Gastrocnemius medialis (tissue), 4 donors: Measurements from ENCODE around the gene TBKBP1.

Experiments
- POLR2A ChIP-seq, 2 donors: fragments of 450-650 bp; IDR thresholded peaks; one replicate each; pipeline ENCODE4 v1.6.1; 2017; ENCODE audit warnings: antibody characterized with exemption in 2 of 2, mild to moderate bottlenecking in 2 of 2, moderate library complexity in 2 of 2
- TF ChIP-seq, protein P1 (sequence below), 5 experiments: fragments of 450-650 bp in 3 of 5; fragments of 200-600 bp in 2 of 5; sonication (generic) in 2 of 5; IDR thresholded peaks in 4 of 5; conservative IDR thresholded peaks in 1 of 5; 1 replicate in 4 of 5; 2 replicates in 1 of 5; pipeline ENCODE4 v1.5.1; 2016 to 2019; ENCODE audit warnings: antibody characterized with exemption in 5 of 5, mild to moderate bottlenecking in 3 of 5, moderate library complexity in 3 of 5

DNA sequence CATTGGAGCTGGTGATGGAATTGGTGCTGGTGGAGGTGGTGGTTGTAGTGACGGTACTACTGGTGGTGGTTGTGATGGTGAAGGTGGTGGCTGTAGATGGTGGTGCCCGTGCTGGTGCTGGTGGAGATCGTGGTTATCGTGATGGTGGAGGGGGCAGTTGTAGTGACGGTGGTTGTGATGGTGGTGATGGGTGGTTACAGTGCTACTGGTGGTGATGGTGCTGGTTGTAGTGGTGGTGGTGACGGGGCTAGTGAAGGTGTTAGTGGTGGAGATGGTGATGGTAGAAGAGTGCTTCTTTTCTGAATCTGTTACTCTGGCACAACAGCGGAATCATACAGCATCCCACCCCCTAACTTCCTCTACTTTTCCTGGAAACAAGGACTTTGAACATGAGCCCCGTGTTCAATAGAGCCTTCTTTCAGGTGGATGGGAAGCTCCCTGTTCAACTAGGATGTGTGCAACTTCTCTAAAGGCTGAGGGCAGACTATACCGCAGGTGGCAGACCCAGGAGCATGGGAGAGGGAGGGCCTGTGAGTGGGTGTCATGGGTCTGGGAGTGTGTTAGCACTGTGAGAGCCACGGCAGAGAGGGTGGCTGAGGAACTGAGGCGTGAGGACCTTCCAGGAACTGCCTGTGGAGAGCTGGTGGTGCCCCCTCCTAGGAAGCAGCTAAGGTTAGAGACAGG is 47.3 kb downstream of the TBKBP1 start:
- TF ChIP-seq POLR2A (IDR thresholded peaks at IDR 0.05): no peak
- TF ChIP-seq, protein P1, sequence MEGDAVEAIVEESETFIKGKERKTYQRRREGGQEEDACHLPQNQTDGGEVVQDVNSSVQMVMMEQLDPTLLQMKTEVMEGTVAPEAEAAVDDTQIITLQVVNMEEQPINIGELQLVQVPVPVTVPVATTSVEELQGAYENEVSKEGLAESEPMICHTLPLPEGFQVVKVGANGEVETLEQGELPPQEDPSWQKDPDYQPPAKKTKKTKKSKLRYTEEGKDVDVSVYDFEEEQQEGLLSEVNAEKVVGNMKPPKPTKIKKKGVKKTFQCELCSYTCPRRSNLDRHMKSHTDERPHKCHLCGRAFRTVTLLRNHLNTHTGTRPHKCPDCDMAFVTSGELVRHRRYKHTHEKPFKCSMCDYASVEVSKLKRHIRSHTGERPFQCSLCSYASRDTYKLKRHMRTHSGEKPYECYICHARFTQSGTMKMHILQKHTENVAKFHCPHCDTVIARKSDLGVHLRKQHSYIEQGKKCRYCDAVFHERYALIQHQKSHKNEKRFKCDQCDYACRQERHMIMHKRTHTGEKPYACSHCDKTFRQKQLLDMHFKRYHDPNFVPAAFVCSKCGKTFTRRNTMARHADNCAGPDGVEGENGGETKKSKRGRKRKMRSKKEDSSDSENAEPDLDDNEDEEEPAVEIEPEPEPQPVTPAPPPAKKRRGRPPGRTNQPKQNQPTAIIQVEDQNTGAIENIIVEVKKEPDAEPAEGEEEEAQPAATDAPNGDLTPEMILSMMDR (IDR thresholded peaks at IDR 0.05 in 4 of 5, conservative IDR thresholded peaks at IDR 0.05 in 1 of 5): no peak
